Measurements from ENCODE around the gene ZNF302.
A peak's percentile ranks its signal among the peaks of the same experiment; 100 is the strongest.

- TF ChIP-seq CTCF (IDR thresholded peaks at IDR 0.05) (peak; percentile 41 to 69 (median 57)), POLR2A (IDR thresholded peaks at IDR 0.05) (no peak)
These were observed 35.1 kb downstream of the ZNF302 start for GRCh38 chr19:34712395-34713261.
